ENCODE data around the gene PTPRD. TPM values are rescaled to one million over a fixed set of nuclear protein-coding genes. Genes with fewer than 3 reads are reported as not detected.
"Not testable (repeated sequence)": the region's sequence is repeated elsewhere in the genome, so short reads cannot be mapped to it uniquely, and the experiment has no call there.

Gene PTPRD
- total RNA-seq, 1 experiment from 2014 or later = 70.1 TPM

DNA sequence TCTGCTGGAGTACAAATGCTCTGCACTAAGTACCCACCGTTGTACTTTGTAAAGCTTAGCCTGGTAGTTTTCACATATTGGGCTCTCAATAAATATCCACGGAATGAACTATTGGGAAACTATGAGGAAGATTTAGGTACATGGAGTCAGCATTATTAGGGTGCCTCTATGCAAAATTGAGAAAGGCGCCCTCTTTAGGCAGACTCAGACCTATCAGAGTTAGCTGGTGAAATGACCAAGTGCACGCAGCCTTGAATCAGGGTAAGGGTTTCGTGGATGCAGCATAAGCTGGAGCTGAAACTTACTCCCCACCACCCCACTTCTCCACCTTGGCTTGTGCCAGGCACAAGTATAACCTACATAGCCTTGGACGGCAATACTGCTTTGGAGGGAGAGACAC is 1634.5 kb downstream of the PTPRD start:
- Mint-ChIP-seq H3K27me3 (ENCODE audit: insufficient read depth, unreplicated experiment) (peaks cover 5% of the 10 kb centered on the region), H3K4me1 (ENCODE audit: low read depth, unreplicated experiment) (no peaks in the 10 kb centered on the region), H3K4me3 (ENCODE audit: unreplicated experiment) (no peak overlapping the region), H3K27ac (ENCODE audit: unreplicated experiment) (no peak overlapping the region), H3K9me3 (ENCODE audit: unreplicated experiment) (no peaks in the 10 kb centered on the region), H3K36me3 (ENCODE audit: insufficient read depth, unreplicated experiment) (no peaks in the 10 kb centered on the region)
- H3K4me3 ChIP-seq (ENCODE audit: low read depth, low read length) = no peak overlapping the region
- H3K27me3 ChIP-seq (replicated peaks; ENCODE audit: control insufficient read depth, insufficient read depth, low read length) = no peaks in the 10 kb centered on the region
- POLR2A ChIA-PET = no interaction called here
- H3K4me1 ChIP-seq = no peaks in the 10 kb centered on the region
- BruUV-seq (replicated peaks) = no TSS peak
- no peaks in the 10 kb centered on the region for H3K36me3 ChIP-seq (ENCODE audit: control insufficient read depth, insufficient read depth, low read length)
- CTCF ChIA-PET = no interaction called here
- TF ChIP-seq, protein P1, sequence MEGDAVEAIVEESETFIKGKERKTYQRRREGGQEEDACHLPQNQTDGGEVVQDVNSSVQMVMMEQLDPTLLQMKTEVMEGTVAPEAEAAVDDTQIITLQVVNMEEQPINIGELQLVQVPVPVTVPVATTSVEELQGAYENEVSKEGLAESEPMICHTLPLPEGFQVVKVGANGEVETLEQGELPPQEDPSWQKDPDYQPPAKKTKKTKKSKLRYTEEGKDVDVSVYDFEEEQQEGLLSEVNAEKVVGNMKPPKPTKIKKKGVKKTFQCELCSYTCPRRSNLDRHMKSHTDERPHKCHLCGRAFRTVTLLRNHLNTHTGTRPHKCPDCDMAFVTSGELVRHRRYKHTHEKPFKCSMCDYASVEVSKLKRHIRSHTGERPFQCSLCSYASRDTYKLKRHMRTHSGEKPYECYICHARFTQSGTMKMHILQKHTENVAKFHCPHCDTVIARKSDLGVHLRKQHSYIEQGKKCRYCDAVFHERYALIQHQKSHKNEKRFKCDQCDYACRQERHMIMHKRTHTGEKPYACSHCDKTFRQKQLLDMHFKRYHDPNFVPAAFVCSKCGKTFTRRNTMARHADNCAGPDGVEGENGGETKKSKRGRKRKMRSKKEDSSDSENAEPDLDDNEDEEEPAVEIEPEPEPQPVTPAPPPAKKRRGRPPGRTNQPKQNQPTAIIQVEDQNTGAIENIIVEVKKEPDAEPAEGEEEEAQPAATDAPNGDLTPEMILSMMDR (IDR thresholded peaks at IDR 0.05; ENCODE audit: insufficient read depth in 1 of 2, low read depth in 1 of 2, low read length in 1 of 2, severe bottlenecking in 1 of 2, unreplicated experiment in 1 of 2) = no peak
- intact Hi-C loops (cut with micrococcal nuclease; ENCODE audit: unreplicated experiment) = no loop called here
- peak in 1 of 2 experiments; percentile 0 for DNase-seq
- H3K9me3 ChIP-seq = no peaks in the 10 kb centered on the region

DNA sequence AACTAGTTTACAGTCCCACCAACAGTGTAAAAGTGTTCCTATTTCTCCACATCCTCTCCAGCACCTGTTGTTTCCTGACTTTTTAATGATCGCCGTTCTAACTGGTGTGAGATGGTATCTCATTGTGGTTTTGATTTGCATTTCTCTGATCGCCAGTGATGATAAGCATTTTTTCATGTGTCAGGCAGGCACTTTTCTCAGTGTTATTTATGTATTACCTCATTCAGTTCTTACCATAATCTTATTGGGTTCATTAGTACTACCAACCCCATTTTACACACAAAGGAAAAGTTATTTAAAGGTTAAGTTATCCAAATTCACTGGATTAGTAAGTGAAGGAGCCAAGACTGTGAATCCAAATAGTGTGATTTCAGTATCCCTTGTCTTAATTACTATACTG is 1644.5 kb downstream of the PTPRD start:
- H3K36me3 ChIP-seq (ENCODE audit: control insufficient read depth, insufficient read depth, low read length); DNase-seq; CTCF ChIA-PET; H3K4me3 Mint-ChIP-seq (ENCODE audit: unreplicated experiment); BruUV-seq (replicated peaks); intact Hi-C loops (cut with micrococcal nuclease; ENCODE audit: unreplicated experiment); H3K4me1 ChIP-seq; H3K4me1 Mint-ChIP-seq (ENCODE audit: low read depth, unreplicated experiment); H3K4me3 ChIP-seq (ENCODE audit: low read depth, low read length); H3K27ac Mint-ChIP-seq (ENCODE audit: unreplicated experiment); POLR2A ChIA-PET; H3K27me3 ChIP-seq (replicated peaks; ENCODE audit: control insufficient read depth, insufficient read depth, low read length); H3K36me3 Mint-ChIP-seq (ENCODE audit: insufficient read depth, unreplicated experiment); H3K9me3 ChIP-seq; H3K9me3 Mint-ChIP-seq (ENCODE audit: unreplicated experiment): not testable (repeated sequence)
- peaks cover 11% of the 10 kb centered on the region for H3K27me3 Mint-ChIP-seq (ENCODE audit: insufficient read depth, unreplicated experiment)

DNA sequence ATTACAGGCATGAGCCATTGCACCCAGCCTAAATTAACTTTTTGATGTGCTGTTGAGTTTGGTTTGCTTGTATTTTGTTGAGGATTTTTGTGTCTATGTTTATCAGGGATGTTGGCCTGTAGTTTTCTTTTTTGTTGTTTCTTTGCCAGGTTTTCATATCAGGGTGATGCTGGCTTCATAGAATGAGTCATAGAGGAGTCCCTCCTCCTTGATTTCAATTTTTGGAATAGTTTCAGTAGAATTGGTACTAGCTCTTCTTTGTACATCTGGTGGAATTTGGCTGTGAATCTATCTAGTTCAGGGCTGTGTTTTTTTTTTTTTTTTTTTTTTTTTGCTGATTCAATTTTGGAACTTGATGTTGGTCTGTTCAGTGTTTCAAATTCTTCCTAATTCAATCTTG is 1648.9 kb downstream of the PTPRD start:
- ChIA-PET CTCF (no interaction called here), POLR2A (no interaction called here)
- BruUV-seq (replicated peaks) = no TSS peak
- no peak overlapping the region for H3K27ac Mint-ChIP-seq (ENCODE audit: unreplicated experiment)
- no peaks in the 10 kb centered on the region for H3K36me3 Mint-ChIP-seq (ENCODE audit: insufficient read depth, unreplicated experiment)
- Histone ChIP-seq H3K36me3 (ENCODE audit: control insufficient read depth, insufficient read depth, low read length) (no peaks in the 10 kb centered on the region), H3K4me1 (no peaks in the 10 kb centered on the region), H3K4me3 (ENCODE audit: low read depth, low read length) (no peak overlapping the region), H3K27me3 (replicated peaks; ENCODE audit: control insufficient read depth, insufficient read depth, low read length) (no peaks in the 10 kb centered on the region), H3K9me3 (no peaks in the 10 kb centered on the region)
- TF ChIP-seq, protein P1 (IDR thresholded peaks at IDR 0.05; ENCODE audit: insufficient read depth in 1 of 2, low read depth in 1 of 2, low read length in 1 of 2, severe bottlenecking in 1 of 2, unreplicated experiment in 1 of 2) = no peak
- H3K9me3 Mint-ChIP-seq (ENCODE audit: unreplicated experiment) = no peaks in the 10 kb centered on the region
- intact Hi-C loops (cut with micrococcal nuclease; ENCODE audit: unreplicated experiment) = no loop called here
- H3K4me1 Mint-ChIP-seq (ENCODE audit: low read depth, unreplicated experiment) = no peaks in the 10 kb centered on the region
- H3K4me3 Mint-ChIP-seq (ENCODE audit: unreplicated experiment) = no peak overlapping the region
- DNase-seq = no peak
- H3K27me3 Mint-ChIP-seq (ENCODE audit: insufficient read depth, unreplicated experiment) = peaks cover 10% of the 10 kb centered on the region

DNA sequence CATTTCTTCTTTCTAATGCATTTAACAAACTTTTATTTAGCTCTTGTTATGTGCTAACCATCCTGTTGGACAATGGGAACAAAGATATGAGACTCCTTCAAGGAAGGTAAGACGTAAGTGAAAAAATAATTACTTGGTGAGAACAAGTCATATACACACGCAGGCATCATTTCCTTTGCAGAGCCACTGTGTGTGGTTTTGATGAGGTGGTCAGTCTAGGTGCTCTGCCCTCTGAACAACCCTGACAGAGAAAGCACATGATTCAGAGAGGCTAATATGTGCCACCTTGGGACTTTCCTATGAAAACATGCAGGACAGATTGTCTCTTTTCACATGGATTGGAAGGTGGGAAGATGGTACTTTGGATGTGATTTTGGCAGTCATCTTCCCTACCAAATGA is 1650.7 kb downstream of the PTPRD start:
- intact Hi-C loops (cut with micrococcal nuclease; ENCODE audit: unreplicated experiment) = no loop called here
- ChIA-PET CTCF (no interaction called here), POLR2A (no interaction called here)
- Histone ChIP-seq H3K9me3 (no peaks in the 10 kb centered on the region), H3K36me3 (ENCODE audit: control insufficient read depth, insufficient read depth, low read length) (no peaks in the 10 kb centered on the region), H3K4me3 (ENCODE audit: low read depth, low read length) (no peak overlapping the region), H3K4me1 (no peaks in the 10 kb centered on the region), H3K27me3 (replicated peaks; ENCODE audit: control insufficient read depth, insufficient read depth, low read length) (no peaks in the 10 kb centered on the region)
- H3K4me3 Mint-ChIP-seq (ENCODE audit: unreplicated experiment) = no peak overlapping the region
- no TSS peak for BruUV-seq (replicated peaks)
- no peaks in the 10 kb centered on the region for H3K36me3 Mint-ChIP-seq (ENCODE audit: insufficient read depth, unreplicated experiment)
- no peak for DNase-seq
- TF ChIP-seq, protein P1 (IDR thresholded peaks at IDR 0.05; ENCODE audit: insufficient read depth in 1 of 2, low read depth in 1 of 2, low read length in 1 of 2, severe bottlenecking in 1 of 2, unreplicated experiment in 1 of 2) = no peak
- H3K27ac Mint-ChIP-seq (ENCODE audit: unreplicated experiment) = no peak overlapping the region
- H3K27me3 Mint-ChIP-seq (ENCODE audit: insufficient read depth, unreplicated experiment) = peaks cover 14% of the 10 kb centered on the region
- no peaks in the 10 kb centered on the region for H3K9me3 Mint-ChIP-seq (ENCODE audit: unreplicated experiment)
- H3K4me1 Mint-ChIP-seq (ENCODE audit: low read depth, unreplicated experiment) = no peaks in the 10 kb centered on the region
